Psoas muscle (tissue), 8 donors: ENCODE data around the gene LRRK1. TPM values are rescaled to one million over a fixed set of nuclear protein-coding genes. Genes with fewer than 3 reads are reported as not detected.

ENCODE experiments used
- ATAC-seq, 4 donors: fragments of 200-7000 bp; cut with Tn5 transposase; one replicate each; pipeline ENCODE4 v1.9.1; 2020; ENCODE audit warnings: moderate library complexity in 3 of 4, mild to moderate bottlenecking in 2 of 4
- DNase-seq, 2 donors: peaks; one replicate each; pipeline ENCODE4 v3.0.0-alpha.2; 2020
- H3K27ac ChIP-seq: fragments of 200-600 bp; one replicate; pipeline ENCODE4 v1.8.0; 2022
- H3K27me3 ChIP-seq, 3 donors: fragments of 200-600 bp in 1 of 3; one replicate each; pipeline versions ENCODE4 v1.6.1 to v1.8.0; 2013 to 2022; ENCODE audit warnings: low read length in 2 of 3, mild to moderate bottlenecking in 2 of 3, moderate library complexity in 1 of 3; ENCODE audit not compliant: insufficient read depth in 3 of 3
- H3K36me3 ChIP-seq, 2 donors: fragments of 200-600 bp in 1 of 2; one replicate each; pipeline versions ENCODE4 v1.6.1 to v1.8.0; 2013 to 2022; ENCODE audit warnings: low read depth in 1 of 2, mild to moderate bottlenecking in 1 of 2, moderate library complexity in 1 of 2; ENCODE audit not compliant: insufficient read depth in 1 of 2
- H3K4me1 ChIP-seq: fragments of 200-600 bp; one replicate; pipeline ENCODE4 v1.8.0; 2022
- H3K4me3 ChIP-seq: fragments of 200-600 bp; one replicate; pipeline ENCODE4 v1.8.0; 2022; ENCODE audit warnings: mild to moderate bottlenecking
- H3K9me3 ChIP-seq: fragments of 200-600 bp; one replicate; pipeline ENCODE4 v1.8.0; 2022
- WGBS, 3 donors: extraction: QIAGEN DNeasy Blood & Tissue Kit; methylation state at CpG; one replicate each; pipeline versions ENCODE4 v1.1.6 to v1.1.7; 2013; 5-methylcytosine and 5-hydroxymethylcytosine counted together
- intact Hi-C, 2 donors: fragments of 100-400 bp; cut with DNase I; formaldehyde crosslinking; loops; one replicate each; pipeline versions ENCODE4 v1.11.0 to v1.14.2; 2022
- polyA plus RNA-seq, 3 donors: library from polyadenylated mRNA; stranded (reverse); fragments of 200-250 nt; gene quantifications; one replicate each; pipeline ENCODE4 v1.2.3, GENCODE V29; 2013
- total RNA-seq, 4 donors: library from RNA; stranded (reverse); fragmentation: NEBNext Ultra II Directional in 2 of 4; extraction: Animal tissue kit (Norgen Biotek cat#: 25700) in 2 of 4; gene quantifications; one replicate each; pipeline versions ENCODE4 v1.2.1 to v1.2.4, GENCODE V29; 2021 to 2023
- TF ChIP-seq, protein P1 (sequence below): fragments of 200-600 bp; IDR thresholded peaks from one replicate; pipeline ENCODE4 v1.8.0; 2022; ENCODE audit warnings: antibody characterized with exemption
- donor health status: healthy with polysubstance abuse.
- donor health status: DM: no; HTN: no; CAD: no; lungs with moderate emphysema.
- donor health status: Bipolar disorder and iron deficiency.
- donor health status: healthy.
- donor health status: DM: yes; HTN: yes; CAD: no.
- donor health status: DM: no; HTN: no; CAD: no.
- donor health status: DM: no; HTN: no; CAD: no.
- donor health status: DM: yes; HTN: yes; CAD: no.

Gene LRRK1
- total and polyA plus RNA-seq, 7 donors = 0.91 to 7.6 (median 2.6) TPM

DNA sequence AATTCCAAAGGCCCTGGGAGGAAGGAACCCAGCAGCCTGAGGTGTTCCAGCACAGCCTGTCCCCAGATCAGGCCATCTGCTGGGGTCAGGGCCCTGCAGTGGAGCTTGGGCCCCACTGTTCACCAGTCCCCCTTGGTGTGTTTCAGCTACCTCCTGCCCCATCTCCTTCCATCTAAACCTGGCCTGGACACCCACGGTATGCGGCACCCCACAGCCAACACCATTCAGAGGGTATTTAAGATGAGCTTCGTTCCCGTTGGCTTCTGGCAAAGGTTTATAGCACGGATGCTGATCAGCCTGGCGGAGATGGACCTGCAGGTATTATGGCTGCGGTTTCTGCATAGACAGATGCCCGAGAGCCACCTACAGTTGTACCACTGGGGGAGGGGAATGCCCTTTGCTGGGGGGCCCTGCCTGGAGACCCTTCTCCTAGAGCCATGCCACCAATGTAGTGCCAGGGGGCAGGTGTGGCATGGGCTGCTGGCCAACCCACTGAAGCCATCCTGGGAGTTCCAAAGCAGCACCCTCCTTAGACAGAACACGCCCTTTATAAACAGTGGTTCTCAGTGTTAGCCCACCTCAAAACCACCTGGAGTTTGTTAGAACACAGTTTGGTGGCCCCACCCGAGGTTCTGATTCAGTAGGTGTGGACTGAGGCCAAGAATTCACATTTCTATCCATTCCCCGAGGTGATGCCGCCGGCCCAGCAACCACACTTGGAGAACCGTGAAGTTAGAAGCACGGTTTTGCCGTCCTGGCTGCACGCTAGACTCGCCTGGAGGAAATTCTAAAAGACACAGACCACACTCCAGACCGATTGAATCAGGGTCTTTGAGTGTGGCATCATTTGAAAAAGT lies 126.9 kb downstream of the LRRK1 start:
- intact Hi-C loops = no loop called here
- no peaks in the 10 kb centered on the region for H3K27me3 ChIP-seq
- no peak overlapping the region for H3K27ac ChIP-seq
- H3K4me1 ChIP-seq = no peaks in the 10 kb centered on the region
- no peak overlapping the region for H3K4me3 ChIP-seq
- no peak for ATAC-seq
- 90 to 92% (median 91%) methylated on average over 19 of the region's 19 CpGs for WGBS, 3 donors
- TF ChIP-seq, protein P1, sequence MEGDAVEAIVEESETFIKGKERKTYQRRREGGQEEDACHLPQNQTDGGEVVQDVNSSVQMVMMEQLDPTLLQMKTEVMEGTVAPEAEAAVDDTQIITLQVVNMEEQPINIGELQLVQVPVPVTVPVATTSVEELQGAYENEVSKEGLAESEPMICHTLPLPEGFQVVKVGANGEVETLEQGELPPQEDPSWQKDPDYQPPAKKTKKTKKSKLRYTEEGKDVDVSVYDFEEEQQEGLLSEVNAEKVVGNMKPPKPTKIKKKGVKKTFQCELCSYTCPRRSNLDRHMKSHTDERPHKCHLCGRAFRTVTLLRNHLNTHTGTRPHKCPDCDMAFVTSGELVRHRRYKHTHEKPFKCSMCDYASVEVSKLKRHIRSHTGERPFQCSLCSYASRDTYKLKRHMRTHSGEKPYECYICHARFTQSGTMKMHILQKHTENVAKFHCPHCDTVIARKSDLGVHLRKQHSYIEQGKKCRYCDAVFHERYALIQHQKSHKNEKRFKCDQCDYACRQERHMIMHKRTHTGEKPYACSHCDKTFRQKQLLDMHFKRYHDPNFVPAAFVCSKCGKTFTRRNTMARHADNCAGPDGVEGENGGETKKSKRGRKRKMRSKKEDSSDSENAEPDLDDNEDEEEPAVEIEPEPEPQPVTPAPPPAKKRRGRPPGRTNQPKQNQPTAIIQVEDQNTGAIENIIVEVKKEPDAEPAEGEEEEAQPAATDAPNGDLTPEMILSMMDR = no peak
- H3K9me3 ChIP-seq = peaks cover 3% of the 10 kb centered on the region
- DNase-seq = no peak
- H3K36me3 ChIP-seq = peaks cover 0 to 21% of the 10 kb centered on the region in 2 donors

DNA sequence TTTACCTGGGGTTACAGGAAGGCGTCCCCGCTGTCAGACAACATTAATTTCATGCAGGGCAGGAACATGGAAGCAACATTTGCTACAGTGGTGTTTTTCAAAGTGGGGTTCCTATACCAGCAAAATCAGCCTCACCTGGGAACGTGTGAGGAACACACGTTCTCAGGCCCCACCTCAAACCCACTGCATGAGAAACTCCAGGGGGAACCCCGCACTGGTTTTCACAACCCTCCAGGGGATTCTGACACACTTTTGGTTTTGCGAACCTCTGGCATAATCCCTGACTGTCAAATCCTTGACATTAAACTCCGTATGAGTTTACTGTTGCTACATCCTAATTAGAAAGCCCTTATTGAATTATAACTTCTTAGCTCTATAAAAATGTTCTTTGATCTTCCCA lies 127.7 kb downstream of the LRRK1 start:
- H3K9me3 ChIP-seq = no peaks in the 10 kb centered on the region
- H3K27ac ChIP-seq = no peak overlapping the region
- ATAC-seq (no peak), DNase-seq (no peak)
- H3K27me3 ChIP-seq = no peaks in the 10 kb centered on the region
- intact Hi-C loops = no loop called here
- 77 to 88% (median 84%) methylated on average over 7 of the region's 7 CpGs for WGBS, 3 donors
- H3K4me3 ChIP-seq = no peak overlapping the region
- TF ChIP-seq, protein P1 = no peak
- H3K36me3 ChIP-seq = peaks cover 0 to 25% of the 10 kb centered on the region in 2 donors
- no peaks in the 10 kb centered on the region for H3K4me1 ChIP-seq

DNA sequence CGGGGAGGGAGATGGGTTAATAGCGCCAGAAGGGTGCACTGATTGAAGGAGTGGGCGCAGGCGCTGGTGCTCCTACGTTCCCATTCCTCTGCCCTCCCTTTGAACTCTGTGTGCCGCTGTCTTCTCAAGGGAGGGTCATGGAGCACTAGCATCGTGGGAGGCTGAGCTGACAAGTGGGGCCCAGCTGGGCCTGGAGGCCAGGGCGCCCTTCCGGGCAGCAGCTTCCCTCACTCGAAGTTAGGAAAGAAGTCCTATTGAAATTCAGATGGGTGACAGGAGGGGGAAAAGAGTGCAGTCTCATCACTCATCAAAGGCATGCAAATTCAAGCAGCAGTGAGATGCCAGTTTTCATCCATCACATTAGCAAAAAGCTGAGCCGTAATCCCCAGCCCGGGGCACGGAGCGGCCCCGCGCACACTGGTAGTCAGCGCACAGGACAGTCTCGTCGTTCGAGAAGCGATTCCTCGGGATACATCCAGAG lies 128.2 kb downstream of the LRRK1 start:
- no peak for ATAC-seq
- Histone ChIP-seq H3K4me1 (no peaks in the 10 kb centered on the region), H3K27ac (no peak overlapping the region), H3K4me3 (no peak overlapping the region), H3K27me3 (no peaks in the 10 kb centered on the region), H3K36me3 (peaks cover 0 to 30% of the 10 kb centered on the region in 2 donors), H3K9me3 (no peaks in the 10 kb centered on the region)
- TF ChIP-seq, protein P1 = no peak
- intact Hi-C loops = no loop called here
- WGBS, 3 donors = 77 to 82% (median 79%) methylated on average over 22 of the region's 22 CpGs
- DNase-seq = no peak

DNA sequence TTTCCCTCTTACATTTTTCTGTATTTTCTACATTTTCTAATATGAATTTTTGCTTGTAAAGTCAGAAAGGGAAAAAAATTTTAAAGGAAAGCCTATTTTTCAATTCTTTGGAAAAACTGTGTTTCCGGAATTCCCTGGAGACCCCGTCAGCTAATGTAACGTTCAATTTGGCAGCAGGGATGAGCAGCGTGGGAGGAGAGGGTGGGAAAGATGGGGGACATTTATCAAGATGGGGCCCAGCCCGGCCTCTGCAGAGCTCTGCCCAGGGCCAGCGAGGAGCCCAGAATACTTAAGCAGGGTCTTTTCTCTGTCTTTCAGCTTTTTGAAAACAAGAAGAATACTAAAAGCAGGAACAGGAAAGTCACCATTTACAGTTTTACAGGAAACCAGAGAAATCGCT lies 129.0 kb downstream of the LRRK1 start:
- H3K27ac ChIP-seq = no peak overlapping the region

More for the DNA sequence above, 129.0 kb downstream of the LRRK1 start:
- TF ChIP-seq, protein P1 = no peak
- WGBS, 3 donors = 66 to 71% (median 71%) methylated on average over 7 of the region's 7 CpGs
- intact Hi-C loops = no loop called here
- Histone ChIP-seq H3K4me1 (no peaks in the 10 kb centered on the region), H3K4me3 (no peak overlapping the region), H3K9me3 (no peaks in the 10 kb centered on the region), H3K27me3 (no peaks in the 10 kb centered on the region), H3K36me3 (peaks cover 0 to 39% of the 10 kb centered on the region in 2 donors)
- DNase-seq = no peak
- no peak for ATAC-seq
